ENCODE measurements around the gene CDH23. TPM values are rescaled to one million over a fixed set of nuclear protein-coding genes. Genes with fewer than 3 reads are reported as not detected.

CDH23 gene
- total and polyA plus RNA-seq, 10 of the 15 experiments (the other 5 are each of a cell fraction or from before 2014, with no cell fraction given): 0.09 to 0.40 (median 0.15) TPM; not detected in 1

DNA sequence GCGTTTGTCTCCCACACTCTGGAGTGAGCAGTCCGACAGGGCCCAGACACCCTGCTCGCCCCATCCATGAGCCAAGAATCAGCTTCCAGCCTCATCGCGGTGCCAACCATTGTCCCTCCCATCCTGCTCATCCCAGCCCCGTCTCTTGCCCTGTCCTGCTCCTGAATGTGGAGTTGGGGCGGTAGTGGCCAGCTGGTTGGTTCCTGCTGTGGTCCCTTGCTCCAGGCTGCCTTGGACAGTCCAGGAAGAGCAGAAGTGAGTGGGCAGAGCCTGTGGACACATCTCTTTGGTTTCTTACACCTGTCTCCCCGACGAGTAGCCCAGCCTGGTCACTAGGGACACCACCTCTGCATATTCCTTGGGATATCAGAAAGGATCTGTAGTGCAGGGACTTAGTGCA lies 63.9 kb downstream of the CDH23 start:
- BruUV-seq (replicated peaks): no TSS peak
- ChIA-PET POLR2A (no interaction called here), SMC1A (ENCODE audit: uncharacterized antibody, unreplicated experiment) (no interaction called here), CTCF (no interaction called here), RAD21 (ENCODE audit: unreplicated experiment) (no interaction called here)
- Histone ChIP-seq H3K27ac (ENCODE audit: control insufficient read depth, insufficient read depth) (no peak overlapping the region), H3K4me2 (ENCODE audit: control insufficient read depth, insufficient read depth) (no peak overlapping the region), H3K9ac (ENCODE audit: control insufficient read depth, insufficient read depth, low read length) (no peak overlapping the region), H2AFZ (ENCODE audit: control insufficient read depth, low read depth, low read length) (no peak overlapping the region), H3K27me3 (replicated peaks in 1 of 2; ENCODE audit: control insufficient read depth in 2 of 2, insufficient read depth in 2 of 2, low read length in 1 of 2) (peaks cover 0 to 3% of the 10 kb centered on the region in 2 experiments; a peak in 2 of 4 replicates), H3K36me3 (ENCODE audit: control insufficient read depth in 2 of 2, insufficient read depth in 2 of 2, low read length in 1 of 2) (no peaks in the 10 kb centered on the region), H3K9me3 (replicated peaks; ENCODE audit: control insufficient read depth, insufficient read depth, low read length) (no peaks in the 10 kb centered on the region), H3K79me2 (ENCODE audit: control insufficient read depth, insufficient read depth, low read length) (no peaks in the 10 kb centered on the region), H3K4me1 (ENCODE audit: control insufficient read depth, insufficient read depth, low read length) (no peaks in the 10 kb centered on the region), H3K4me3 (no peak overlapping the region), H4K20me1 (ENCODE audit: control insufficient read depth, insufficient read depth) (no peaks in the 10 kb centered on the region)
- no peak for ATAC-seq
- 30% methylated on average over 9 of the region's 9 CpGs for WGBS (ENCODE audit: insufficient coverage, insufficient replicate concordance, low lambda C conversion rate, missing lambda C conversion rate)
- FAIRE-seq: no peak
- in situ Hi-C loops (cut with MboI) (no loop called here), intact Hi-C loops (cut with micrococcal nuclease; ENCODE audit: unreplicated experiment) (no loop called here)
- no peak for DNase-seq (ENCODE audit: low read depth, low spot score)
- TF ChIP-seq NR2C2 (IDR thresholded peaks at IDR 0.05; ENCODE audit: borderline replicate concordance, control insufficient read depth, insufficient read length, low read depth): no peak

GRCh38 chr10:71461457-71461856 lies 64.7 kb downstream of the CDH23 start:
- Histone ChIP-seq H3K9ac (ENCODE audit: control insufficient read depth, insufficient read depth, low read length) (no peak overlapping the region), H3K27me3 (replicated peaks in 1 of 2; ENCODE audit: control insufficient read depth in 2 of 2, insufficient read depth in 2 of 2, low read length in 1 of 2) (peaks cover 0 to 6% of the 10 kb centered on the region in 2 experiments; a peak in 3 of 4 replicates), H3K4me3 (no peak overlapping the region), H2AFZ (ENCODE audit: control insufficient read depth, low read depth, low read length) (no peak overlapping the region), H4K20me1 (ENCODE audit: control insufficient read depth, insufficient read depth) (no peaks in the 10 kb centered on the region), H3K4me1 (ENCODE audit: control insufficient read depth, insufficient read depth, low read length) (no peaks in the 10 kb centered on the region), H3K36me3 (ENCODE audit: control insufficient read depth in 2 of 2, insufficient read depth in 2 of 2, low read length in 1 of 2) (no peaks in the 10 kb centered on the region), H3K27ac (ENCODE audit: control insufficient read depth, insufficient read depth) (no peak overlapping the region), H3K9me3 (replicated peaks; ENCODE audit: control insufficient read depth, insufficient read depth, low read length) (no peaks in the 10 kb centered on the region), H3K4me2 (ENCODE audit: control insufficient read depth, insufficient read depth) (no peak overlapping the region), H3K79me2 (ENCODE audit: control insufficient read depth, insufficient read depth, low read length) (no peaks in the 10 kb centered on the region)
- WGBS (ENCODE audit: insufficient coverage, insufficient replicate concordance, low lambda C conversion rate, missing lambda C conversion rate): 52% methylated on average over 13 of the region's 13 CpGs
- ATAC-seq (no peak), DNase-seq (ENCODE audit: low read depth, low spot score) (no peak), FAIRE-seq (no peak)
- CTCF ChIA-PET: no interaction called here
- RAD21 ChIA-PET (ENCODE audit: unreplicated experiment): no interaction called here
- SMC1A ChIA-PET (ENCODE audit: uncharacterized antibody, unreplicated experiment): no interaction called here
- POLR2A ChIA-PET: no interaction called here
- no TSS peak for BruUV-seq (replicated peaks)
- in situ Hi-C loops (cut with MboI) (no loop called here), intact Hi-C loops (cut with micrococcal nuclease; ENCODE audit: unreplicated experiment) (no loop called here)
- TF ChIP-seq SREBF1 (IDR thresholded peaks at IDR 0.05; ENCODE audit: low read length) (no peak), SMAD1 (IDR thresholded peaks at IDR 0.05; ENCODE audit: low read depth, partially characterized antibody) (no peak), SRF (IDR thresholded peaks at IDR 0.05; ENCODE audit: low read depth in 2 of 2, low read length in 2 of 2) (no peak), NFXL1 (IDR thresholded peaks at IDR 0.05; ENCODE audit: borderline replicate concordance) (no peak), ETV6 (conservative IDR thresholded peaks at IDR 0.05 in 1 of 2, IDR thresholded peaks at IDR 0.05 in 1 of 2; ENCODE audit: borderline replicate concordance in 1 of 2, low read depth in 1 of 2) (no peak), WRNIP1 (IDR thresholded peaks at IDR 0.05; ENCODE audit: borderline replicate concordance, low read depth, low read length) (no peak), CEBPB (IDR thresholded peaks at IDR 0.05; ENCODE audit: borderline replicate concordance in 1 of 2, low read depth in 2 of 2, low read length in 2 of 2) (no peak), MYB (IDR thresholded peaks at IDR 0.05; ENCODE audit: borderline replicate concordance, low read depth, low read length) (no peak), ZNF24 (IDR thresholded peaks at IDR 0.05) (no peak), NR2F1 (conservative IDR thresholded peaks at IDR 0.05) (no peak), MYC (IDR thresholded peaks at IDR 0.05; ENCODE audit: insufficient read depth, insufficient read length, insufficient replicate concordance, low read length, severe bottlenecking) (no peak), HDAC2 (IDR thresholded peaks at IDR 0.05) (no peak)
- TF ChIP-seq, protein P1, sequence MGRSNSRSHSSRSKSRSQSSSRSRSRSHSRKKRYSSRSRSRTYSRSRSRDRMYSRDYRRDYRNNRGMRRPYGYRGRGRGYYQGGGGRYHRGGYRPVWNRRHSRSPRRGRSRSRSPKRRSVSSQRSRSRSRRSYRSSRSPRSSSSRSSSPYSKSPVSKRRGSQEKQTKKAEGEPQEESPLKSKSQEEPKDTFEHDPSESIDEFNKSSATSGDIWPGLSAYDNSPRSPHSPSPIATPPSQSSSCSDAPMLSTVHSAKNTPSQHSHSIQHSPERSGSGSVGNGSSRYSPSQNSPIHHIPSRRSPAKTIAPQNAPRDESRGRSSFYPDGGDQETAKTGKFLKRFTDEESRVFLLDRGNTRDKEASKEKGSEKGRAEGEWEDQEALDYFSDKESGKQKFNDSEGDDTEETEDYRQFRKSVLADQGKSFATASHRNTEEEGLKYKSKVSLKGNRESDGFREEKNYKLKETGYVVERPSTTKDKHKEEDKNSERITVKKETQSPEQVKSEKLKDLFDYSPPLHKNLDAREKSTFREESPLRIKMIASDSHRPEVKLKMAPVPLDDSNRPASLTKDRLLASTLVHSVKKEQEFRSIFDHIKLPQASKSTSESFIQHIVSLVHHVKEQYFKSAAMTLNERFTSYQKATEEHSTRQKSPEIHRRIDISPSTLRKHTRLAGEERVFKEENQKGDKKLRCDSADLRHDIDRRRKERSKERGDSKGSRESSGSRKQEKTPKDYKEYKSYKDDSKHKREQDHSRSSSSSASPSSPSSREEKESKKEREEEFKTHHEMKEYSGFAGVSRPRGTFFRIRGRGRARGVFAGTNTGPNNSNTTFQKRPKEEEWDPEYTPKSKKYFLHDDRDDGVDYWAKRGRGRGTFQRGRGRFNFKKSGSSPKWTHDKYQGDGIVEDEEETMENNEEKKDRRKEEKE (IDR thresholded peaks at IDR 0.05): no peak

All from GM12878 (cell line).